CD14-positive monocyte (primary cell): ENCODE data around the gene PCNT. TPM values are rescaled to one million over a fixed set of nuclear protein-coding genes. Genes with fewer than 3 reads are reported as not detected.

Source experiments
- DNase-seq, 3 donors: peaks; one replicate each; pipeline ENCODE4 v3.0.0-alpha.2; 2011 to 2022
- H2AFZ ChIP-seq: 2 replicates; pipeline ENCODE4 v1.6.0; 2012; ENCODE audit warnings: mild to moderate bottlenecking, low read depth, low read length, inconsistent platforms; ENCODE audit not compliant: insufficient read depth, poor library complexity, severe bottlenecking
- H3K27ac ChIP-seq, 2 donors: 1 replicate in 1 of 2; 2 replicates in 1 of 2; pipeline ENCODE4 v1.5.1; 2012 to 2013; ENCODE audit warnings: low read length in 2 of 2, control low read depth in 1 of 2, inconsistent platforms in 1 of 2, low read depth in 1 of 2, mild to moderate bottlenecking in 1 of 2
- H3K27me3 ChIP-seq, 2 donors: one replicate each; pipeline versions ENCODE4 v1.6.0 to v1.6.1; 2011 to 2013; ENCODE audit warnings: low read length in 2 of 2; ENCODE audit not compliant: control insufficient read depth in 2 of 2, insufficient read depth in 2 of 2
- H3K36me3 ChIP-seq, 2 donors: replicated peaks in 1 of 2; 1 replicate in 1 of 2; 2 replicates in 1 of 2; pipeline versions ENCODE4 v1.5.1 to v1.6.1; 2012 to 2013; ENCODE audit warnings: low read length in 2 of 2, control low read depth in 1 of 2, inconsistent platforms in 1 of 2, mild to moderate bottlenecking in 1 of 2; ENCODE audit not compliant: insufficient read depth in 2 of 2, control insufficient read depth in 1 of 2
- H3K4me1 ChIP-seq, 2 donors: 1 replicate in 1 of 2; 2 replicates in 1 of 2; pipeline versions ENCODE4 v1.5.1 to v1.6.1; 2012 to 2013; ENCODE audit warnings: low read length in 2 of 2, control low read depth in 1 of 2, inconsistent platforms in 1 of 2, mild to moderate bottlenecking in 1 of 2, moderate library complexity in 1 of 2; ENCODE audit not compliant: insufficient read depth in 2 of 2, control insufficient read depth in 1 of 2
- H3K4me2 ChIP-seq: replicated peaks from 2 replicates; pipeline ENCODE3; 2012; ENCODE audit warnings: low read length, moderate library complexity, mild to moderate bottlenecking; ENCODE audit not compliant: poor library complexity, severe bottlenecking; ENCODE audit errors: extremely low read depth
- H3K4me3 ChIP-seq, 3 experiments: fragments of 200-600 bp in 1 of 3; sonication (generic) in 1 of 3; replicated peaks in 1 of 3; 1 replicate in 2 of 3; 2 replicates in 1 of 3; pipeline ENCODE4 v1.5.1; 2011 to 2013; ENCODE audit warnings: low read length in 3 of 3, mild to moderate bottlenecking in 3 of 3, control low read depth in 2 of 3, low read depth in 2 of 3, inconsistent platforms in 1 of 3, moderate library complexity in 1 of 3
- H3K79me2 ChIP-seq: 2 replicates; pipeline ENCODE4 v1.6.0; 2012; ENCODE audit warnings: mild to moderate bottlenecking, control low read depth, inconsistent platforms, low read length, moderate library complexity; ENCODE audit not compliant: insufficient read depth
- H3K9ac ChIP-seq: 2 replicates; pipeline ENCODE4 v1.6.0; 2017; ENCODE audit warnings: low read length, mild to moderate bottlenecking; ENCODE audit not compliant: insufficient read depth, poor library complexity, severe bottlenecking
- H3K9me3 ChIP-seq, 2 donors: replicated peaks in 1 of 2; 1 replicate in 1 of 2; 2 replicates in 1 of 2; pipeline versions ENCODE4 v1.5.1 to v1.6.1; 2012 to 2013; ENCODE audit warnings: low read length in 2 of 2, control low read depth in 1 of 2; ENCODE audit not compliant: control insufficient read depth in 1 of 2, insufficient read depth in 1 of 2
- H4K20me1 ChIP-seq: 2 replicates; pipeline ENCODE4 v1.6.0; 2012; ENCODE audit warnings: mild to moderate bottlenecking, low read length, control low read depth, moderate library complexity; ENCODE audit not compliant: insufficient read depth
- H3K27ac Mint-ChIP-seq, 7 donors: one replicate each; pipeline ENCODE4 v1.8.0; 2020; ENCODE audit warnings: mild to moderate bottlenecking in 7 of 7, mixed read lengths in 7 of 7, moderate library complexity in 6 of 7, inconsistent platforms in 2 of 7
- H3K27me3 Mint-ChIP-seq, 3 donors: one replicate each; pipeline ENCODE4 v1.8.0; 2021 to 2022; ENCODE audit warnings: low read depth in 3 of 3, mild to moderate bottlenecking in 3 of 3, mixed read lengths in 3 of 3, moderate library complexity in 3 of 3, inconsistent platforms in 1 of 3
- H3K36me3 Mint-ChIP-seq, 2 donors: one replicate each; pipeline ENCODE4 v1.8.0; 2020; ENCODE audit warnings: mixed read lengths in 2 of 2, inconsistent platforms in 1 of 2, mild to moderate bottlenecking in 1 of 2
- H3K4me1 Mint-ChIP-seq: one replicate; pipeline ENCODE4 v1.8.0; 2020; ENCODE audit warnings: mild to moderate bottlenecking, mixed read lengths
- H3K4me3 Mint-ChIP-seq, 2 donors: one replicate each; pipeline ENCODE4 v1.8.0; 2020; ENCODE audit warnings: mild to moderate bottlenecking in 2 of 2, mixed read lengths in 2 of 2, moderate library complexity in 1 of 2
- H3K9me3 Mint-ChIP-seq, 7 donors: one replicate each; pipeline ENCODE4 v1.8.0; 2020 to 2022; ENCODE audit warnings: mixed read lengths in 7 of 7, mild to moderate bottlenecking in 6 of 7, moderate library complexity in 6 of 7, inconsistent platforms in 2 of 7
- CTCF ChIP-seq: fragments of 200-600 bp; IDR thresholded peaks from one replicate; pipeline ENCODE4 v1.8.0; 2022; ENCODE audit warnings: antibody characterized with exemption, mild to moderate bottlenecking
- WGBS: methylation state at CpG from one replicate; pipeline ENCODE4 v1.1.5; 2013; ENCODE audit warnings: missing lambda C conversion rate; ENCODE audit not compliant: insufficient coverage; 5-methylcytosine and 5-hydroxymethylcytosine counted together
- intact Hi-C, 2 donors: fragments of 100-400 bp; cut with micrococcal nuclease; formaldehyde crosslinking; loops; one replicate each; pipeline versions ENCODE4 v1.15.0 to v1.15.1; 2023
- polyA plus RNA-seq, 3 donors: library from polyadenylated mRNA; depleted of rRNA in 1 of 3; unstranded in 2 of 3; stranded (reverse) in 1 of 3; fragments of 300-500 nt in 2 of 3; fragments of >200 nt in 1 of 3; fragmentation: Illumina TruSeq in 2 of 3; gene quantifications; 1 replicate in 2 of 3; 2 replicates in 1 of 3; pipeline ENCODE4 v1.2.3, GENCODE V29; 2012 to 2021

Gene PCNT
- polyA plus RNA-seq, 3 donors, result 4.2 to 16.3 (median 5.1) TPM

DNA sequence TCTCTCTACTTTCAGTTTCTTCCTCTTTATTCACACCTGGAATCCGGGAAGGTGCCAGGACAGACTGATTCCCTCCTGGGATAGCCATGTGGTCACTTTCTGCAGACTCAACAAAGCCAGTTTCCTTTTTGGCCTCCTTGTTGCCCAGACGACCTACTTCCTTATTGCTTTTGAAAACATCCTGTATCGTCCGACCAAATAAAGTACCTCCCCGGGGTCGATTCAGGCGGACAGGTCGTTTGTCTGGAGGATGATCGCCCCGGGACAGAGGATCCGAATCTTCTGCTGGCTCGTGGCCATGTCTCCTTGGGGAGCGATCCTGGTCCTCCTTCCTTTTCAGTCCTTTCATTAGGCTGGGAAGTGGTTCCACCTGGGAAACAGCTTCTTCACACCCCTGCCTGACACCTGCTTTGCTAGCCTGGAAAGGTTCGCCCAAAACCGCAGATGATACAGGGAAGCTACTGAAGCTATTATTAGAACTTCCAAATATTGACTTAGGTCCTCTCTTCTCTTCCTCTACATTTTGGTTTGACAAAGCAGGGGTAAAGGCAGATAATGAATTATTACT lies 39.8 kb upstream of the PCNT start:
- no peaks in the 10 kb centered on the region for H3K9me3 ChIP-seq
- intact Hi-C loops, result no loop called here
- peak in 1 of 3 donors; percentile 7 for DNase-seq
- H3K4me1 ChIP-seq, result peaks cover 42 to 55% of the 10 kb centered on the region in 2 donors
- peak overlapping the region; percentile 31 to 81 for H3K4me3 Mint-ChIP-seq
- H4K20me1 ChIP-seq, result peaks cover 56% of the 10 kb centered on the region
- no peaks in the 10 kb centered on the region for H3K27me3 ChIP-seq
- no peak for TF ChIP-seq CTCF
- 30% methylated on average over 11 of the region's 15 CpGs for WGBS
- peaks cover 22 to 43% of the 10 kb centered on the region in 2 donors for H3K36me3 Mint-ChIP-seq
- peak overlapping the region; percentile 10 to 89 (median 79) for H3K27ac Mint-ChIP-seq
- H3K36me3 ChIP-seq, result peaks cover 24 to 32% of the 10 kb centered on the region in 2 donors
- H3K27me3 Mint-ChIP-seq, result peaks cover 0 to 2% (median 0%) of the 10 kb centered on the region in 3 donors
- peak overlapping the region; percentile 94 for H3K4me2 ChIP-seq
- H3K4me3 ChIP-seq, result peak overlapping the region in 1 of 3 experiments; percentile 95
- peaks cover 0 to 3% (median 0%) of the 10 kb centered on the region in 7 donors for H3K9me3 Mint-ChIP-seq
- no peak overlapping the region for H3K9ac ChIP-seq
- peaks cover 64% of the 10 kb centered on the region for H3K79me2 ChIP-seq
- H3K4me1 Mint-ChIP-seq, result peaks cover 46% of the 10 kb centered on the region
- H3K27ac ChIP-seq, result peak overlapping the region; percentile 11 to 89
- H2AFZ ChIP-seq, result peak overlapping the region; percentile 30

- 100% methylated on average over 1 of the region's 1 CpG for WGBS
- H3K4me3 ChIP-seq, result peak overlapping the region in 1 of 3 experiments; percentile 95
These were observed 39.2 kb upstream of the PCNT start for GRCh38 chr21:46284733-46285132.

More at GRCh38 chr21:46284733-46285132, 39.2 kb upstream of the PCNT start:
- H3K9ac ChIP-seq, result no peak overlapping the region
- H3K27me3 ChIP-seq, result no peaks in the 10 kb centered on the region
- peaks cover 17 to 38% of the 10 kb centered on the region in 2 donors for H3K36me3 Mint-ChIP-seq
- peaks cover 0 to 3% (median 0%) of the 10 kb centered on the region in 7 donors for H3K9me3 Mint-ChIP-seq
- H3K79me2 ChIP-seq, result peaks cover 62% of the 10 kb centered on the region
- H3K4me2 ChIP-seq, result peak overlapping the region; percentile 94
- H3K4me1 Mint-ChIP-seq, result peaks cover 49% of the 10 kb centered on the region
- H3K36me3 ChIP-seq, result peaks cover 18 to 27% of the 10 kb centered on the region in 2 donors
- H4K20me1 ChIP-seq, result peaks cover 50% of the 10 kb centered on the region
- peak overlapping the region; percentile 89 to 93 for H3K4me3 Mint-ChIP-seq
- intact Hi-C loops, result loop anchor here in 1 of 2 donors (5.0 kb wide), 1 partner anchor 38 kb away; the partner anchor contains the start of genes C21orf58 and PCNT
- H3K9me3 ChIP-seq, result no peaks in the 10 kb centered on the region
- TF ChIP-seq CTCF, result no peak
- no peak overlapping the region for H2AFZ ChIP-seq
- H3K27ac Mint-ChIP-seq, result peak overlapping the region; percentile 36 to 93 (median 79)
- DNase-seq, result peak in 2 of 3 donors; percentile 7 to 40
- H3K27ac ChIP-seq, result peak overlapping the region in 1 of 2 donors; percentile 89
- peaks cover 42 to 55% of the 10 kb centered on the region in 2 donors for H3K4me1 ChIP-seq
- peaks cover 0 to 2% (median 0%) of the 10 kb centered on the region in 3 donors for H3K27me3 Mint-ChIP-seq
